ENCODE results near the gene CSNK1E.

GRCh38 chr22:38284042-38284402 lies 33.2 kb downstream of the CSNK1E start:
- TF ChIP-seq EZH2 (IDR thresholded peaks at IDR 0.05; ENCODE audit: insufficient read depth, poor library complexity, severe bottlenecking) (no peak), EZH2phosphoT487 (IDR thresholded peaks at IDR 0.05; ENCODE audit: insufficient read depth, low read depth) (no peak)

Measured in GM23248 (cell line).